Hematopoietic multipotent progenitor cell treated with erythropoietin and hydrocortisone succinate and interleukin-3 and kit ligand, for 6 days (in vitro differentiated cells): ENCODE results near the gene NR2C1.
A peak's percentile ranks its signal among the peaks of the same experiment; 100 is the strongest.
"Not testable (repeated sequence)": the region's sequence is repeated elsewhere in the genome, so short reads cannot be mapped to it uniquely, and the experiment has no call there.

Experiments used
- DNase-seq: peaks from one replicate; pipeline ENCODE4 v3.0.0-alpha.2; 2015

NR2C1 gene

GRCh38 chr12:94997726-94998125 is 75.7 kb downstream of the NR2C1 start:
- no peak for DNase-seq

- no peak for DNase-seq
Measured at GRCh38 chr12:94997061-94997460, 76.4 kb downstream of the NR2C1 start.

DNA sequence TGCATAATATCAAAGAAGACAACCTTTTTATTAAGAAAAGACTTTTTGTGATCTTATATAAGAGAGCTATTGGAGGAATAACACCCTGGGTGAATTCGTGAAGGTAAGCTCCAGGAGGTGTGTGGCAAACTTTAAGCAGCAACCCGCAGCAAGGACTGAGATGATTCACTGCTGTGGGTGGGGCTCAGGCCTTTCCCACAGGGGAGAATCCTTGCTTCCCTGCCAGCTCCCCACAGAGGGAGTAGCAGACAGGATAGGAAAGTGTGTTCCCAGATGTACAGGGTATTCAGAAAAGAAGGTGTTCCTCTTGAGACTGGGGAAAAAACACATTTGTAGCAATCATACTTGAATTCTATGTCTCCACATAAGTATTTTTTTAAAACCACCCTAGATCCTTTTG is 79.1 kb downstream of the NR2C1 start:
- no peak for DNase-seq

DNA sequence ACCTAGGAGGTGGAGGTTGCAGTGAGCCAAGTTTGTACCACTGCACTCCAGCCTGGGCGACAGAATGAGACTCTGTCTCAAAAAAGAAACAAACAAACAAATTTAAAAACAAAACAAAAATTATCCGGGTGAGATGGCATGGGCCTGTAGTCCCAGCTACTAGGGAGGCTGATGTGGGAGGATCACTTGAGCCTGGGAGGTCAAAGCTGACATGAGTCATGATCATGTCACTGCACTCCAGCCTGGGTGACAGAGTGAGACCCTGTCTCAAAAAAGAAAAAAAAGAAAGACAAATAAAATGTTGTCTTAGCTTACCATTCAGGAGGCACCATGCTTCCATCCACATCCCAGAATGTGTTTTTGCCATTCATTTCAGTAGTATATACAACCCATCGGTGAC is 79.6 kb downstream of the NR2C1 start:
- not testable (repeated sequence) for DNase-seq

GRCh38 chr12:94990222-94990621 is 83.2 kb downstream of the NR2C1 start:
- DNase-seq: no peak

DNA sequence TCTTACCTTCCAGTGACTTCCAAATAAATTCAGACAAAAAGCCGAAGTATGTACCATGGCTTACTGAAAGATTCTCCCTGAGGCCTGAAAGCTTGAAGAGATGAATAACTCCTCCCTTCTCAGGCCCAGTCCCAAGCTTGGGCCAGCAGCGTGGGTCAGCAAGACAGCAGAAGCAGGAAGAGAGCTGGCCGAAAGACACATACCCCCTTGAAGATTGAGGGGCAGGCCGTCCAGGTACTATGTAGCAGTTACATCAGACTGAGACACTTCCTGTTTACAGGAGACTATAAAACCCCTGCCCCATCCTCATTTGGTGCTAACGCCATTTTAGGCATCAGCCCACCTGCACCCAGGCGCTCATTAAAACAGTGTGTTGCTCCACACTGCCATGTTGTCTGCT is 84.9 kb downstream of the NR2C1 start:
- DNase-seq: no peak

DNA sequence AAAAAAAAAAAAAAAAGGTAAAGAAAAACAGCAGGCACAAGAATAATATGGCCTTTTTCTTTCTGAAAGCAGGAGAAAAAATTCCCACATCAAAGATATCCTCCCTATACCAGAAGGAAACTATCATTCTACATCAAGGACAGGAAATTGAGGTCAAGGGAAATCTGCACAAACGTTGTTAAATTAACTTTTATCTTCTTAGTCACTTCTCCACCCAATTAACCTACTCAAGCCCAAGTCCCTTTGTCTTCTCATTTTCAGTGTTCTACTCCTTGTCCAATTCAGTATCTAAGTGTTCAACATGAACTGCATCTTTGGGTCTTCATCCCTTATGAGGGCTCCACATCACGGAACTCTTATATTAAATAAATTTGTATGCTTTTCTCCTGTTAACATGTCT is 85.6 kb downstream of the NR2C1 start:
- no peak for DNase-seq

GRCh38 chr12:94987076-94987669 is 86.2 kb downstream of the NR2C1 start:
- no peak for DNase-seq

DNA sequence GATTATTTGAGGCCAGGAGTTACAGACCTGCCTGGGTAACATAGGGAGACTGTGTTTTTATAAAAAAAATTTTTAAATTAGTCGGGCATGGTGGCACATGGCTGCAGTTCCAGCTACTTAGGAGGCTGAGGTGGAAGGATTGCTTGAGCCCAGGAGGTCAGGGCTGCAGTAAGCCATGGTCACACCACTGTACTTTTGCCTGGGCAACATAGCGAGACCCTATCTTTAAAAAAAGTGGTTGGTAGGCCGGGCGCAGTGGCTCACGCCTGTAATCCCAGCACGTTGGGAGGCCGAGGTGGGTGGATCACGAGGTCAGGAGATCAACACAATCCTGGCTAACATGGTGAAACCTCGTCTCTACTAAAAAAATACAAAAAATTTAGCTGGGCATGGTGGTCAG is 88.3 kb downstream of the NR2C1 start:
- DNase-seq: not testable (repeated sequence)

DNA sequence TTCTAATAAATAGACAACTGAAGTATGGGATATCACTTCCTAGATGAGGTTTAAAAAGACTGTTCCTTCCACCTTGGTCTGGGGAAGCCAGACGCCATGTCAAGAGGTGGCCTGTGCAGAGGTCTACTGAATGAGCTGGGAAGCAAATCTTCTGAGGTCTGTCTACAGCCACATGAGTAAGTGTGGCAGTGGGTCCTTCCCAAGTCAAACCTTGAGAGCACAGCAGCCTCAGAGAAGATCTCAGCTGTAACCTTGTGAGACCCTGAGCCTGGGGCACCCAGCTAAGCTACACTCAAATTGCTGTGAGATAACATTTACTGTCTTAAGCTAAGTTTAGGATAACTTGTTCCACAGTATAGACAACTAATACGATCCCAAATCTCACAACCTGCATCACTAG is 90.1 kb downstream of the NR2C1 start:
- DNase-seq: no peak

DNA sequence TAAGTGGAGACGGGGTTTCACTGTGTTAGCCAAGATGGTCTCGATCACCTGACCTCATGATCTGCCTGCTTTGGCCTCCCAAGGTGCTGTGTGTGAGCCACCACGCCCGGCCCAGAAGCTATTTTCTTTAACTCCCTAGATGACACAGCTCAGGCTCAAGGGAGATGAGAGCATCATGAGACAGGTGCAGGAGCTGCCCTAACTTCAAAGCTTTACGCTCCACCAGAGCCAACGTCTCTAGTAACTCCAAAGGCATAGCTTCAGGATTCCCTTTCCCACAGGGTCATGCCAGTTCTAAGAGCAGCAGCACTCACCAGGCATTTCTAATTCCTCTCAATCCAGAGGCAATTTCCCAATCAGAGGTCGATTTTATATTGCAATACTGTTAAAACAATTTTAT is 91.0 kb downstream of the NR2C1 start:
- DNase-seq: no peak

DNA sequence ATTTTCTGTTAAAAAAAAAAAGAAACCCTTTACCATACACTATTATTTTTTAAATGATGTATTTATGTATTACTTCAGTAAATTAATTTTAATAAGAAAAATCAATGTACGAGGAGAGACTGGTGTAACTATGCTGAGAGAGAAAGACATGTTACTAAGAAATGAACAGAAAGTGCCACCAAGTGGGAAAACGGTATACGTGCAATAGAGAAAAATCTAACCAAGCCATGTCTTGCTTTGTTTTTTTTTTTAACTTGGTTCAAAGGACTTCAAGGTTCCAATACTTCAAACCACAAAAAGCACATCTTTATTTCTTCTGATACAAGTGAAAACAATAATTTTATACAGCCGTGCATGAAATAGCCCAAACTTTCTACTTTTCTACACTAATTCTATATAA is 92.8 kb downstream of the NR2C1 start:
- DNase-seq: peak; percentile 56

DNA sequence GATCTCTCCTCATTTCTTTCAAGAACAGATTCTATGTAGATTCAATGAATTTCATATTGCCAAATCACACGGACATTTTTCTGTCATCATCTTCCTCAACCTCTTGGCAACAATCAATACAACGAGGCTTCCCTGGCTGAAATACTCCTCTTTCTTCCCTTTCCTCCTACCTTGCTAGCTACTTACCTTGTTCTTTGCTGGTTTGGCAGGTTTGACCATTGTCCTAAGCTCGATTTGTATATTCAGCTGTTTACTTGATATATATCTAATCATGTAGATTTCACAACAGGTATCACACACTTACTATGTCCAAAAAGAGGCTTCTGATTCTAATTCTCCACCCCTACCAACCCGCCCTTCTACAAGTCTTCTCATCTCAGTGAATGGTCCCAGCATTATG is 93.5 kb downstream of the NR2C1 start:
- DNase-seq: no peak

- DNase-seq: no peak
Measured at GRCh38 chr12:94977766-94978468, 95.5 kb downstream of the NR2C1 start.

DNA sequence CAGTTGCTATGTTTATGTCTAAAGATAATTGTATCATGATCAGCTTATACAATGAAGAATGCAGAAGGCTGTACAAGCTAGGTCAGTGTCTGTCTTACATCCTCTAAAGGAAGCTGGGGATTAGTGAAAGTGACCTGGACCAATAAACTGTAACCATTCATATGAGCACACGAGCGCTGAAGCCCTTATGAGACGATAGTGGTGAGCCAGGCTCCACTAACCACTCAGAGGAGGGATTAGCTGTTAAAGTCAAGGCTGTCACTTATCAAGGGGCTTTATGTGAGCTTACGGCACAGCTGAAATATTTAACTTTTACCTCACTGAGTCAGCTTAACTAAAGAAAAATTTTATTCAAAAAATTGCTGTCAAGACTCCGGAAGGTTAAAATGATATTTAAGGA is 100.2 kb downstream of the NR2C1 start:
- DNase-seq: no peak

GRCh38 chr12:94972795-94973194 is 100.6 kb downstream of the NR2C1 start:
- DNase-seq: no peak

GRCh38 chr12:94971923-94972322 is 101.5 kb downstream of the NR2C1 start:
- DNase-seq: no peak

DNA sequence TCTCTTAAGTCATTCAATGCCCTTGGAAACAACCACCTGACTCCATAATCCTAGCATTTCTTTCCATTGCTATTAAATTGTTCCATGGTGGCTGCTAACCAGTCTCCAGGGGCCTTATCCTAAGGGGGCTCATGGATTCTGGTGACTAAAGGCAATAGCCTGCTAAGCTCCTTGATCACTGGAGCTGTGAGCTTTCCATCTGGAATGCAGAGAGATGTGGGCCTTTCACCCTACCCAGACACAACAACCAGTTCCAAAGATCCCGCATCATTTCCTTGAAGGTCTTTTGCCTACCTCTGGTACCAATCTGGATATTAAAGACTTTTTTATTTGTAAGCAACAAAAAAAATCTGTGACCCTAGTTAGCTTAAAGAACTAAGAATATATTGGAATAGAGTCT is 102.9 kb downstream of the NR2C1 start:
- DNase-seq: no peak
